Erythroblast (primary cell): ENCODE data around the gene SPOCK1.

Experiments
- GATA1 ChIP-seq: IDR thresholded peaks from 2 replicates; pipeline ENCODE4 v1.6.1; 2011; ENCODE audit warnings: low read depth, mild to moderate bottlenecking, control low read depth, low read length, moderate library complexity
- POLR2A ChIP-seq: IDR thresholded peaks from 2 replicates; pipeline ENCODE4 v1.6.1; 2011; ENCODE audit warnings: mild to moderate bottlenecking, low read length

DNA sequence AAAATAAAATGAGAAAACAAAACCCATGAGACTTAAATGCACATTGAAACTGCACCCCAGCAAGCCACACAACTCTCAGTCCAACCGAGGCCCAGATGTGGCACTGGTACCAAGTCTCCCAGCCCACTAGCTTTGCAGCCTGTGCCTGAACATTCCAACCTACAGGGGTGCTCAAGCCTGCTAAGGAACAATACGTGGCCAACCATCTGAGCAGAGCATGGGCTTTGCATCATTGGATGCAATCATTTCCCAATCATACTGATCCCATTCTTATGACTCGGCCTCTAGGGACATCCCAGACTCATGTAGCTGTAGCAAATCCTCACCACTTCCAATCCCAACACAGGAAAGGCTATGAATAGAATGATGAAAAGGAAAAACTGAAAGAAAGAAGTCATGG lies 297.2 kb downstream of the SPOCK1 start:
- TF ChIP-seq POLR2A (no peak), GATA1 (no peak)
